Fibroblast of skin of right biceps (primary cell): Measurements from ENCODE around the gene PRKCH.

ENCODE experiments used
- DNase-seq: peaks from one replicate; pipeline ENCODE4 v3.0.0-alpha.2; 2013

Gene PRKCH

DNA sequence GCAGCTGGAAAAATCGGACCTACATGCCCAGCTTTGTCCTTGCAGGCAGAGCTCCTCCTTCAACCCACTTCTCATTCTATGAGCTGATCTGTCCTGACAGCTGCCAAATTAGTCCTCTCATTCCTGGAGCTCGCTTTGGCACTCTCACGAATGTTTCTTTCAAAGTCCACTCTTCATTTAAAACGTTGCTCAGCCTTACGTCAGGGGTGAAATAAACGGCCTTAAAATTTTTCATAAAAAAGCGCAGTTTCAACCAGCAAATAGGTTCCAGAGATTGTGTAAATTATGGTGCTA is 253.1 kb downstream of the PRKCH start:
- no peak for DNase-seq

DNA sequence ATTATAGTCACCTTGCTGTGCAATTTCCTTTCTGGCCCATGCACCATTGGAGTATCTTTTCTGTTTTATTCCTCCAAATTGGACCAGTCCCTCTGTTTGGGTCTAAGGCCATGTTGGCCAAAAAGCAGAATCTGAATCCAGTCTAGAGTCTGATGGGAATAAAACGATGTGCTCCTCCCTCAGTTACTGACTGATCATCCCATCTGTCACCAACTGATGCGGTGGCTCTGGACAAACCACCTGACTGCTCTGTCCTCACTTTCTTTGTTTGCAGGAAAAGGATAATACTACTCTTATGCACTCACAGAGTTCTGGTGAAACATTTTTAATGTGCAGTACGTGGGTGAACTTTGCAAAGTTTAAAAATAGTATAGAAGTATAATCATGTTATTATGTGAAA is 253.7 kb downstream of the PRKCH start:
- no peak for DNase-seq

DNA sequence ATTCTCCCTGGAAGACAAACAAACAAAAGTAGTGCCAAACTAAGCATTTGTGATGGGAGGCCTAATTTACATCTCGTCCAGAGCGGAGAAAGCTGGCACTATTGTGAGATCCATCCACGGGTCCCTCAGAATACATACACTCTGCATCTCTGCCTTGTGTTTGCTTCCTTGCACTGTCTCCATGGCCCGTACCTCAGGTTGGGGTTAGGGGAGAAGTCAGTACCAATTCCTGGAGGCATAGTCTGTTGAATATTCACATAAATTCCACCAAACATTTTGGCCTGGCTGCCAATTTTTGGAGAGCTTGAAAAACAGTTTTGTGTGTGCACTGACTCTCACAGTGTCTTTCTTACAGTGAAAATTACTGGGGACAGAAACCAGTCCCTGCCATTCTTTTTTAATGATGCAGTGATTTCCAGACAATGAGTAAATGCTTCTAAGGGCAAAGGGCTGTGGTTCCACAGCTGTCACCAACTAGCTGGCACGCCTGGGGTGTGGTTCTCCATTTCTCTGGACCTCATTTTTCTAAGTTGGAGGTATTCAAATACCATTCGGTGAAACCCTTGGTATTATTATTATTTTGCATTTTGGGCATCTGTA is 254.3 kb downstream of the PRKCH start:
- DNase-seq = no peak

DNA sequence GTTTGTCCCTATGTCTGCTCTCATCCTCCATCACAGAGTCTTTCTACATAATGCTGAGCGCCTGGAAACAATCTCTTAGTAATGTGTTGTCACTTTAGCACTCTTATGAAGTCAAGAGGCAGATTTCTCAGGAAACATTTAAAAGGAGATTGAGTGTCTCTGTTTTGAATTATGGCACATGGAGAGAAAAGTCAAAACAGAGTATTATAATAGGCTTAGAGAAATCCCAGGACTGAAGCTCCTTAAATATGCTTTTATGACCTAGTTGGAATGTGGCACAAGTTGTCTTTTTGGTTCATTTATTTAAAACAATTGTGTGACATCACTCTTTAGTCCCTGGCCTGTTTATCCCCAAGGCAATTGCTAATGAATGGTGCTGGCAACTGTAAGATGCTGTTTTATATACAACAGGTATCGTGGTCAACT is 256.1 kb downstream of the PRKCH start:
- DNase-seq = no peak

DNA sequence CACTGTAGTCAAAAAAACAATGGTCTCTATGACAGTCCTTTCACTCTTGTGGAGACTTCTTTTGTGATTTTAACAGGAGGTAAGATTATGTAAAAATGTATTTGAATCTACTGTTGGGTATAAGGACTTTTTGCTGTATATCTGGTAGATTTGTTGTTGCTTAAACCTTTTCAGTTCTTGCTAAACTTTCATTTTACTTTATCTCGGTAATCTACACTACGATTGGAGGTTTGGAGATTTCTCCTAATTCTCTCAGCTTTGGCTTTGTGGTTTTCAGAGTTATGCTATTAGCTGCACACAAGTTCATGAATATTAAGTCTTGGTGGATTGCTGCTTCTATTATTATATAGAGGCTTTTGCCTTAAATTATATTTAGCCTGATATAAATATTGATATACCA is 257.4 kb downstream of the PRKCH start:
- DNase-seq = no peak

DNA sequence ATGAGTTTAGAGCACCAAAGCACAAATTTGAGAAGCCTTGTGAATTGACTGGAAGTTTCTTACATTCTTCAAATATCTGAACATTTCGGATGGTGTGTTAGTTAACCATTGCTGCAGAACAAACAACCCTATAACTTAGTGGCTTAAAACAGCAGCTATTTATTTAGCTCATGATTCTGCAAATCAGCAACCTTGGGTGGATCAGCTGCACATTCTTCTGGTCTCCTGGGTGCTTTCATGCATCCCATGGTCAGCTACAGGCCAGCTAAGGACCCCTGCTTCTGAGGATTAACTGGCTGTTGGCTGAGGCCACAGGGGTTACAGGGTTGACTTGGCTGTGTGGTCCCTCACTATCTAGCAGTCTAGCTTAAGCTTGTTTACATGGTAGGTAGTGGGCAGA is 260.0 kb downstream of the PRKCH start:
- DNase-seq = no peak

DNA sequence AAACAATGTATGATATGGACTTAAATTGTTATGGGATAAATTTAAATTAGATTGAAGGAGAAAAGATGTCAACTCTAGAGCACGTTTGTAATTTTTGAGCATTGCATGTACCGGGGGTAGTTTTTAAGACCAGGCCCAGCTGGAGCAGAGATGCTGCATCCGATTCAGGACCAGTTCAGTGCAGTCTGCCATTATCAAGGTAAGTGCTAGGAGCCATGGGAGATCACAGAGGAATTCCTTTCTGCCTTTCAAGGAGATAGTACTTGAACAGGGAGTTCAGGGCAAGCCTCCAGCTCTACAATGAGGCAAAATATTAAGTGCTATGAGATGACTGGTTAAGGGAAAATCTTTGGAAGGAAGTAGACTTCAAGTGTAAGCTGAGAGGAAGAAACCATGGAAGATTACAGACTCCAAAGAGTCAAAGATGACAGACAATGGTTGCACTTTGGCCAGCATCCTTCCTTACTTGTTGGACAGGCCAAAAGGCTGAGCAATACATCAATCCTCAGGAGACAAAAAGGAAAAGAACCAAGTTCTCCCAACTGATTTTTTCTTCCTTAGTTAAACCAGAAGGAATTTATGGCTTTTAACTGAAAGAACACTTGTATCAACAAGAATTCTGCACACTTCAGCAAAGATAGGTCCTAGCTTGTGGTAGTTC is 260.7 kb downstream of the PRKCH start:
- DNase-seq = peak; percentile 78

DNA sequence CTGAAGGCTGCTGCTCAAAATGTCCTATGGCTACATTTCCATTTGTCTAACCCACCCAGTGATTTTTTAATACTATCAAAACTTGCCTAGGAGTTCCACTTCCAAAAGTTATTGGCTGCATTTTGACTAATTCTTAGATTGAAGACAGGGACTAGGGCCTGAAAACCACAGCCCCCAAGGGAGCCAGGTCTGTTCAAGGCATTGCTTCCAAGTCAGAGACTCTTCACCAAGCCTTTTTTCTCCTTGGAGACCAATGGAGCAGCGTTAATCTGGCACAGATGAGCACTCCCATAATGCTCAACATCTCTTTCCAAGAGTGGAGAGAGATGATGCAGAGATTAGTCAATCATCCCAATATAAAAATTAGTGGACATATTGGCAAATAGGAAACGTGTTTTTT is 261.4 kb downstream of the PRKCH start:
- DNase-seq = peak; percentile 83

DNA sequence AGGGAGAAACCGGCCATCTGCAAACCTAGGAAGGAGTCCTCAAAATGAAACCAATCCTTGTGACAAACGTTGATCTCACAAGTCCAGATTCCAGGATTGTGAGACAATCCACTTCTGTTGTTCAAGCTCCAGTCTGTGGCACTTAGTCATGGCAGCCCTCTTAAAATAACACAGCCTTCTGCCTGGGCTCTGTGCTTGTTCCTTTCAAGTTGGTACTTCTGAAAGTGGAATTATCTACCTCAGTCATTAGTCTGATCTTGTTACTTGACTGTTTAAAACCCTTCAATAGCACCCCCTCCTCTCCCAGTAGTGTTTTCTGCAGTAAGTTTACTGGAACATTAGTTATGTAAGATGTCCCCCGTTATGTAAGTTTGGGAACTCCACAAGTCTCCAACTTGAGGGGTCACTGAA is 263.0 kb downstream of the PRKCH start:
- peak; percentile 90 for DNase-seq

DNA sequence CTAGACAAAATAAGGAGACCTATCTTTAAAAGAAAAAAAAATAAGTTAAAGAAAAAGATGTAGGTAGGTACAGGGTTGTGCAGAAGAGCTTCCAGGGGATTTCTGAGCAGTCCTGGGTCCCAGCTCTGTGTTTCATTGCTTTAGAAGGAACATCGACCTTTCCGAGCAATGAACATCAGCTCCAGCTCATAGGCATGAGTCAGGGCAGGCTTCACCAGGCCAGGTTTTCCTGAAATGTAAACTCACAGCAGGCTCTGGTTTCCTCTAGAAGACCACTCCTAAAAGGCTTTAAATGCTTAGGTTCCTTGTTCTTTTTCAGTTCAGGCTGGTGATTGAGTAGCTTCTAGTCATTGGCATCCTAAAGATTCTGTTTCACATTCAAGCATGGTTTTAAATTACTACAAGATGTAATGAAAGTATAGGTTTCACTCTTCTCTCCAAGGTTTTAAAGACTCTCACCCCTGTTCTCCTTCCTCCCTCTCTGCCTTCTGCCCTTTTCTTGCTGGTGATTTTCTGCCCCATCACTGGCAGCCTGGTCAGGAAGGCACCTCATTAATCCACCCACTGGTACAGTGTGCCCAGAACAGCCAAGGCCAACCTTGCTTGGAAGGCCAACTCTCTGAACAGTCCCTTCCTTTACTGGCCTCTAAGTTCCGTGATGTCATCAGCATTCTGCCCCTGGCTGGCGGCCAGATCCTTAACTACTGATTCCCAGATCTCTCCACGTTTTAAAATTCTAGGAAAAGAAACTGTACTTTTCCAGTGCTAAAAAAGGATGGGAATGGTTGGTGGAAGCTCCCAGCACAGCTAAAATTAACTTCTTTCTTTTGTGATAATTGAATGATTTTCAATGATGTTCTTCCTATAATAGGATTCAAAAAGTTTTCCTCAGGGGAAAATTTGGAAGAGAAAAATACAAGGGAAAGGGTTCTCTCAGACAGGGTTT is 264.5 kb downstream of the PRKCH start:
- DNase-seq = peak; percentile 88

DNA sequence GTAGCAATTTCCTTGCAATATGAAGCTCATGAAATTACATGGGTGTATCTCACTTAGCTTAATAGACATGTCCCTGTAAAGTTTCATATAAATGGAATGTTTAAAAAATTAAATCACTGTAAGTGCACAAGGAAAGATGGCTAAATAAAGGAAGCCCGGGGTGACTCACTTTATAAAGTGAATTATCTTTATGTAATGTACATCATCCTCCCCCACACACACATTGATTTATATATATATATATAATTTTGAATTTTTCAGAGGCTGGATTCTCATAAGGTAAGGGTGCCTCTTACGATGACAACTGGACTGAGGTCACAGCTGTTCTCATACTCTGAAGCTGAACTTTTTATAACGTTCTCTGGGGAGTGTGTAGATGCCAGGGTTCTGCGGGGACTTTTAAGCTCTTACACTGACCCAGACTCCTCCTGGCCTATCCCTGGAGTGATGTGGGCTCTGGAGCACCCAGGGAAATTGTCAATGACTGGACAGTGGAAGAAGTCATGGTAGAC is 265.2 kb downstream of the PRKCH start:
- peak; percentile 92 for DNase-seq

DNA sequence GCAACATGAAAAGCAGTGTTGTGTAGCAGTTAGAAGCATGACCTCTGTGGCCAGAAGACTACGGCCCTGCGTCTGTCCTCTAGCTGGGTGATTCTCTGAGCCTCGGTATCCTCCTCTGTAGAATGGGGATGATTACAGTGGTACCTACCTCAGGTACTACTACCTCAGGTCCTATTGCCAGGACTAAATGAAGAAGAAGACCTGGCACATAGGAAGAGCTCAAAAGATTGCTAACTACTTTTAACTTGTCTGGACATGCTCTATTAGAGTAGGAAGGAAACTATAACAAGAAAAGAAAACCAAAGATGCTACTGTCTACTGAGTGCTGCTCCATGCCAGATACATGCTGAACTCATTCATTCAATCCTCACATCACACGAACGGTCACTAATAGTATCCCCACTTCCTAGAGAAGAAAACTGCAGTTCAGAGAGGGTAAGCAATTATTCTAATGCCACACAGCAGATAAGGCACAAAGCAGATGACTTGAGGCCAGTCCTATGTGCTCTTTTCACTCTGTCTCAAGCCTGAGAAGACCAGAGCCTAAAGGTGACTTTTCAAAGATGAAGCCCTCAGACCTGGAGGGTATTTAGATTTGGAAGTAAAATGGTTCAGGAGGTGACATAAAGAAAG is 265.8 kb downstream of the PRKCH start:
- no peak for DNase-seq

DNA sequence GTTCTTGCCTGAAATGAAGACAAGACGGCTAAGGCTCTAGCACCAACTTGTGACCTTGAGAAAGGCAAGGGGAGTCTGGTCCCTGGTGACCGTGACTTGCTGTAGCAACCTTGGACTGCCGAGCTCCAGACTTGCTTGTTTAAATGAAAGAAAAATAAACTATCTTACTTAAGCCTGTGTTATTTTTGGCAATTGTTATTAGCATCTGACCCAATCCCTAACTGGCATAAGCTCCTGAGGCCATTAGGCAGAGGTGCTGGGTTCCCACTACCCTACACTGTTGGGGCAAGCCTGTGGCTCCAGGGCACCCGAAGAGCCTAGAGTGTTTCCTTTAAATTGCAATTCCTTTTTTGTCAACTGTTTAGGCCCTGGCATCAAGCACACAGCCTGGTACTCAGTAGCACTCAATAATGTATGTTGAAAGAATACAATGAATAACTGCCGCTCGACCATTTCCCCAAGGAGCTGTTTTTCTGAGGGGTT is 267.1 kb downstream of the PRKCH start:
- DNase-seq = no peak

DNA sequence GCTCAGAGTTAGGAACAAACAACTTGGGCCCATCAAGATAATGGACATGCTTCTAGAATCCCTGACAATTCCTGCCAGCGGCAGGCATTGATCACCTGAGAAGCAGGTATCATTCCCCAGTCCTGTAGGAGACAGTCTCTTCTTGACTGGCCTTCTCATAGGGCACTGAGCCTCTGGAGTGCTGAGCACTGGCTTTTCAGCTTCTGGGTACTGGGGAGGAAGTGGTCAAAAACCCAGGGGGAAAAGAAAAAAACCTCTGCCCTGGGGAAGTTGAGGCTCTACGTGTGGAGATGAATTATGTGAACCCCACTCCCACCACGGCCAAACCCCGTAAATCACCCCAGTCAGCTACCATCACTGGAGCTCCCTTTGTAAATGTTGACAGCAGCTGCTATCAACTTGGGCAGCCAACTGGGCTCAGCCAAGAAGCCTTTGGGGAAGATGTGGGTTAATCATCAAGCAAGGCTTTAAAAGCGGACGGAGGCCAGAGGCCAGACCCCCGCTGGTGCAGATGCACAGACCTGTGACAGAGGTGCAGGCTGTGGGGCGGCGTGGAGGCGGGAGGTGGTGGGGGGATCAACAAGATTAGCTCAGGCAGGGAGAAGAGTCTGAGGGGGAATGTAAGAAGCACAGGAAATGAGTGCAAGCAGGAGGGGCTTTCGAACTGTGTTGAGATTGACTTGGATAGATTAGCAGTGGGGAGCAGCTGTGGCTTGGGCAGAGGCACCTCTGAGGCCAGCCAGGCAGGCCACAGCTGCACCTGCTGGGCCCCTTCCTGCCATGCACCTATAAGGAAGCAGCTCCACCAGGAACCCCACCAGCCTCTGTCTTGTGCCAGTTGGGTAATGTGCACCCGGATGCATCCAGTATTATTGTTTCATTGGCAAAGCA is 268.6 kb downstream of the PRKCH start:
- DNase-seq = no peak

DNA sequence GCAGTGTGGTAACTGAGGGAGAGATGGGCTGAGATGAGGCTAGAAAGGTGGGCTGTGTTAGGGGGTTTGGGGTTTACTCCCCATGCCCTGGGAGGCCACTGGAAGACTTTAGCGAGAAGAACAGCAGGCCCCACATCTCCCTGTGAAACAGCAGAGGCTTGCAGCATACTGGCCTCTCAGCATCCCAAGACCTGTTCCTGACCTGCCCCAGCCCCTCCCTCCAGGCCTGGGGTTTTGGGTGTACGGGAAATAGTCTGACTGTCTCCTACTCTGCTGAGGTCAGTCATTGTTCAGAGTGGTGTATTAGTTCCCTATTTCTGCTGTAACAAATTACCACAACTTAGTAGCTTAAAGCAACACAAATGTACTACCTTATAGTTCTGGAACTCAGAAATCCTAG is 270.5 kb downstream of the PRKCH start:
- DNase-seq = no peak

DNA sequence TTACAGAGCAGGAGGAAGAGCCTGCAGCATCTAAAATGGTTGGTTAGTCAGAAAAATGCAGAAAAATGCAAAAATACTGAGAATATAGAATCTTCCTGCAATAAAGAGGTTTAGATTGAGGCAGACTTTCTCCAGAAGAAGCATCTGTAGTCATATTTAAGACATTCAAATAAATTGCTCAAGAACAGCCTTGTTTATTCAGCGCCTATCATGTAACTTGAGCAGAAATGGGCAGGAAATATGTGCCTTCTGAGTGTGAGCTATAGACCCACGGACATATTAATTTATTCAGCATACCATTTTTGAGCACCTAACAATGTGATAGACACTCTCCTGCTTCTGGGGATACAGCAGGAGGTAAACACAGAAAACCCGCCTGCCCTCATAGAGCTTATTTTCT is 272.0 kb downstream of the PRKCH start:
- DNase-seq = peak; percentile 34

DNA sequence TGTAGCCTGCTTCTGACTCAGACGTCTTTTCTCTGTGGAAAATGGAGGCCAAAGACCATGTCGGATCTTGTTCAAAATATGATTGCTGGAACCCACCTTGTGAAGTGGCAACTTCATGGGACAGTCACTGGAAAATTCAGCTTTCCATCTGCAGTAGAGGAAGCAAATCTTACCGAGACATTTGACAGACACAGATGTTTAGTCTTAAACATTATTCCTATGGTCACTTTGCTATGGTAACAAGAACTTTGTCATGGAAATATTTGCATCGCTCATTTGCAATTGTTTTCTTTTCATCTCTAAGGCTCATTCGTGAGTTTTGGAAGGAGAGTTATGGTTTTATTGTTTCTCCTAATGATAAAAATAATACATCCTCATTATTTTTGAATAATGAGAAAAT is 275.6 kb downstream of the PRKCH start:
- peak; percentile 52 for DNase-seq

DNA sequence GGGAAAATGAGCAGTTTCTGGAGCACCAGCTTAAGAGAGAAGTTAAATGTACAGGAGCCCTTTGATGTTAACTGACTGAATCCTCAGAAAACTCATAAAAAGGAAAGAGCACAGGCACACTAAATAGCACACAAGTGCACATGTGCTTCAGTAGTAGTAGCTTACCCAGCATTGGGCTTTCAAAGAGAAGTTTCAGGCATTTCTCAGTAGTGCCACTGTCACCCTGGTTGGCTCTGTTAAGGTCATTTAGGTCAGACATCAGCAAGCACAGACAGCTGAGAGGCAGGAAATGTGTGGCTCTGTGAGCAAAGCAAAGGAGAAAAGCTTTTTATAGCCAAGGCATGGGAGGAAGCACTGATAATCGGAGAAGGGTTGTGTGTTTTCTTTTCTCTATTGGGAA is 277.6 kb downstream of the PRKCH start:
- DNase-seq = no peak

DNA sequence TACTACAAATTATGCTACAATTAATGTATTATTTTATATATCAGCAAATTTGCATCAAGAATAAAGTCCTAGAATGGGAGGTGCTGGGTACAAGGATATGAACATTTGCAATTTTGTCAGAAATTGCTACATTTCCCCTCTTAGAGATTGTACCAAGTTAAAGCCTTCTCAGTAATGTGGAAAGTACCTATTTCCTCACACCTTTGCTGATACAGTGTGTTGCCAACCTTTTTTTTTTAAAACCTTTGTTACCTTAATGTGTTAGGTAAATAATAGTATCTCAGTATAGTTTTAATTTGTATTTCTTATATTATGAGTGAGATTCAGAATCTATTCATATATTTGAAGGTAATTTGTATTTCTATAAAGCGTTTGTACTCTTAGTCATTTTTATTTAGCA is 278.6 kb downstream of the PRKCH start:
- no peak for DNase-seq
